ENCODE results near the gene TAS2R46. TPM values are rescaled to one million over a fixed set of nuclear protein-coding genes. Genes with fewer than 3 reads are reported as not detected.
A peak's percentile ranks its signal among the peaks of the same experiment; 100 is the strongest.

TAS2R46 gene
- total and polyA plus RNA-seq, 2 of the 13 experiments (the other 11 are each of a cell fraction or from before 2014, with no cell fraction given) = 0.16 to 3.5 TPM

- TF ChIP-seq ARHGAP35 (CRISPR knock-in tag; IDR thresholded peaks at IDR 0.05; ENCODE audit: borderline replicate concordance) = no peak
- TF ChIP-seq GPN1 (CRISPR knock-in tag; IDR thresholded peaks at IDR 0.05; ENCODE audit: borderline replicate concordance) = no peak
- 0 out of 2 replicates have a peak, but pooled peaks have one; percentile 24 for TF ChIP-seq ELF1 (CRISPR knock-in tag; IDR thresholded peaks at IDR 0.05)
- peak; percentile 91 for TF ChIP-seq RXRB (CRISPR knock-in tag; IDR thresholded peaks at IDR 0.05; ENCODE audit: borderline replicate concordance)
- no peak for TF ChIP-seq ZFYVE20 (CRISPR knock-in tag; IDR thresholded peaks at IDR 0.05; ENCODE audit: borderline replicate concordance, low read depth)
- peak; percentile 96 for TF ChIP-seq SOX5 (CRISPR knock-in tag; IDR thresholded peaks at IDR 0.05; ENCODE audit: borderline replicate concordance)
- no peak for TF ChIP-seq ZXDC (CRISPR knock-in tag; IDR thresholded peaks at IDR 0.05)
- peak; percentile 64; the same call in 1 of the 2 replicates for TF ChIP-seq TFE3 (CRISPR knock-in tag; IDR thresholded peaks at IDR 0.05)
- no peak for TF ChIP-seq ZNF460 (CRISPR knock-in tag; IDR thresholded peaks at IDR 0.05; ENCODE audit: borderline replicate concordance)
- TF ChIP-seq, protein P1, sequence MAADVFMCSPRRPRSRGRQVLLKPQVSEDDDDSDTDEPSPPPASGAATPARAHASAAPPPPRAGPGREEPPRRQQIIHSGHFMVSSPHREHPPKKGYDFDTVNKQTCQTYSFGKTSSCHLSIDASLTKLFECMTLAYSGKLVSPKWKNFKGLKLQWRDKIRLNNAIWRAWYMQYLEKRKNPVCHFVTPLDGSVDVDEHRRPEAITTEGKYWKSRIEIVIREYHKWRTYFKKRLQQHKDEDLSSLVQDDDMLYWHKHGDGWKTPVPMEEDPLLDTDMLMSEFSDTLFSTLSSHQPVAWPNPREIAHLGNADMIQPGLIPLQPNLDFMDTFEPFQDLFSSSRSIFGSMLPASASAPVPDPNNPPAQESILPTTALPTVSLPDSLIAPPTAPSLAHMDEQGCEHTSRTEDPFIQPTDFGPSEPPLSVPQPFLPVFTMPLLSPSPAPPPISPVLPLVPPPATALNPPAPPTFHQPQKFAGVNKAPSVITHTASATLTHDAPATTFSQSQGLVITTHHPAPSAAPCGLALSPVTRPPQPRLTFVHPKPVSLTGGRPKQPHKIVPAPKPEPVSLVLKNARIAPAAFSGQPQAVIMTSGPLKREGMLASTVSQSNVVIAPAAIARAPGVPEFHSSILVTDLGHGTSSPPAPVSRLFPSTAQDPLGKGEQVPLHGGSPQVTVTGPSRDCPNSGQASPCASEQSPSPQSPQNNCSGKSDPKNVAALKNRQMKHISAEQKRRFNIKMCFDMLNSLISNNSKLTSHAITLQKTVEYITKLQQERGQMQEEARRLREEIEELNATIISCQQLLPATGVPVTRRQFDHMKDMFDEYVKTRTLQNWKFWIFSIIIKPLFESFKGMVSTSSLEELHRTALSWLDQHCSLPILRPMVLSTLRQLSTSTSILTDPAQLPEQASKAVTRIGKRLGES (CRISPR knock-in tag; IDR thresholded peaks at IDR 0.05; ENCODE audit: borderline replicate concordance) = no peak
- TF ChIP-seq, protein P2, sequence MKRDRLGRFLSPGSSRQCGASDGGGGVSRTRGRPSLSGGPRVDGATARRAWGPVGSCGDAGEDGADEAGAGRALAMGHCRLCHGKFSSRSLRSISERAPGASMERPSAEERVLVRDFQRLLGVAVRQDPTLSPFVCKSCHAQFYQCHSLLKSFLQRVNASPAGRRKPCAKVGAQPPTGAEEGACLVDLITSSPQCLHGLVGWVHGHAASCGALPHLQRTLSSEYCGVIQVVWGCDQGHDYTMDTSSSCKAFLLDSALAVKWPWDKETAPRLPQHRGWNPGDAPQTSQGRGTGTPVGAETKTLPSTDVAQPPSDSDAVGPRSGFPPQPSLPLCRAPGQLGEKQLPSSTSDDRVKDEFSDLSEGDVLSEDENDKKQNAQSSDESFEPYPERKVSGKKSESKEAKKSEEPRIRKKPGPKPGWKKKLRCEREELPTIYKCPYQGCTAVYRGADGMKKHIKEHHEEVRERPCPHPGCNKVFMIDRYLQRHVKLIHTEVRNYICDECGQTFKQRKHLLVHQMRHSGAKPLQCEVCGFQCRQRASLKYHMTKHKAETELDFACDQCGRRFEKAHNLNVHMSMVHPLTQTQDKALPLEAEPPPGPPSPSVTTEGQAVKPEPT (CRISPR knock-in tag; IDR thresholded peaks at IDR 0.05; ENCODE audit: low read depth) = no peak
- TF ChIP-seq HES4 (CRISPR knock-in tag; IDR thresholded peaks at IDR 0.05; ENCODE audit: borderline replicate concordance) = no peak
- 0 out of 2 replicates have a peak, but pooled peaks have one; percentile 41 for TF ChIP-seq SETDB1 (CRISPR knock-in tag; IDR thresholded peaks at IDR 0.05; ENCODE audit: borderline replicate concordance)
- TF ChIP-seq, protein P3, sequence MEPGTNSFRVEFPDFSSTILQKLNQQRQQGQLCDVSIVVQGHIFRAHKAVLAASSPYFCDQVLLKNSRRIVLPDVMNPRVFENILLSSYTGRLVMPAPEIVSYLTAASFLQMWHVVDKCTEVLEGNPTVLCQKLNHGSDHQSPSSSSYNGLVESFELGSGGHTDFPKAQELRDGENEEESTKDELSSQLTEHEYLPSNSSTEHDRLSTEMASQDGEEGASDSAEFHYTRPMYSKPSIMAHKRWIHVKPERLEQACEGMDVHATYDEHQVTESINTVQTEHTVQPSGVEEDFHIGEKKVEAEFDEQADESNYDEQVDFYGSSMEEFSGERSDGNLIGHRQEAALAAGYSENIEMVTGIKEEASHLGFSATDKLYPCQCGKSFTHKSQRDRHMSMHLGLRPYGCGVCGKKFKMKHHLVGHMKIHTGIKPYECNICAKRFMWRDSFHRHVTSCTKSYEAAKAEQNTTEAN (CRISPR knock-in tag; conservative IDR thresholded peaks at IDR 0.05) = peak; percentile 66
- TF ChIP-seq, protein P4, sequence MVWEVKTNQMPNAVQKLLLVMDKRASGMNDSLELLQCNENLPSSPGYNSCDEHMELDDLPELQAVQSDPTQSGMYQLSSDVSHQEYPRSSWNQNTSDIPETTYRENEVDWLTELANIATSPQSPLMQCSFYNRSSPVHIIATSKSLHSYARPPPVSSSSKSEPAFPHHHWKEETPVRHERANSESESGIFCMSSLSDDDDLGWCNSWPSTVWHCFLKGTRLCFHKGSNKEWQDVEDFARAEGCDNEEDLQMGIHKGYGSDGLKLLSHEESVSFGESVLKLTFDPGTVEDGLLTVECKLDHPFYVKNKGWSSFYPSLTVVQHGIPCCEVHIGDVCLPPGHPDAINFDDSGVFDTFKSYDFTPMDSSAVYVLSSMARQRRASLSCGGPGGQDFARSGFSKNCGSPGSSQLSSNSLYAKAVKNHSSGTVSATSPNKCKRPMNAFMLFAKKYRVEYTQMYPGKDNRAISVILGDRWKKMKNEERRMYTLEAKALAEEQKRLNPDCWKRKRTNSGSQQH (CRISPR knock-in tag; IDR thresholded peaks at IDR 0.05; ENCODE audit: low read depth) = no peak
Measured at GRCh38 chr12:11015775-11016430, 46.2 kb downstream of the TAS2R46 start (continued).

All from HepG2 (cell line).